Neural progenitor cell (in vitro differentiated cells): ENCODE data around the gene SPON1.

Experiments used
- EZH2 ChIP-seq: fragments of 200-600 bp; sonication (generic); IDR thresholded peaks from 2 replicates; pipeline ENCODE4 v1.6.1; 2017; ENCODE audit warnings: antibody characterized with exemption, mild to moderate bottlenecking, moderate library complexity
- EZH2phosphoT487 ChIP-seq: fragments of 200-600 bp; sonication (generic); IDR thresholded peaks from 2 replicates; pipeline ENCODE4 v1.6.1; 2017; ENCODE audit warnings: antibody characterized with exemption
- TF ChIP-seq, protein P1 (sequence below): fragments of 200-600 bp; sonication (generic); IDR thresholded peaks from 2 replicates; pipeline ENCODE4 v1.5.1; 2017; ENCODE audit warnings: antibody characterized with exemption, mild to moderate bottlenecking

- TF ChIP-seq, protein P1, sequence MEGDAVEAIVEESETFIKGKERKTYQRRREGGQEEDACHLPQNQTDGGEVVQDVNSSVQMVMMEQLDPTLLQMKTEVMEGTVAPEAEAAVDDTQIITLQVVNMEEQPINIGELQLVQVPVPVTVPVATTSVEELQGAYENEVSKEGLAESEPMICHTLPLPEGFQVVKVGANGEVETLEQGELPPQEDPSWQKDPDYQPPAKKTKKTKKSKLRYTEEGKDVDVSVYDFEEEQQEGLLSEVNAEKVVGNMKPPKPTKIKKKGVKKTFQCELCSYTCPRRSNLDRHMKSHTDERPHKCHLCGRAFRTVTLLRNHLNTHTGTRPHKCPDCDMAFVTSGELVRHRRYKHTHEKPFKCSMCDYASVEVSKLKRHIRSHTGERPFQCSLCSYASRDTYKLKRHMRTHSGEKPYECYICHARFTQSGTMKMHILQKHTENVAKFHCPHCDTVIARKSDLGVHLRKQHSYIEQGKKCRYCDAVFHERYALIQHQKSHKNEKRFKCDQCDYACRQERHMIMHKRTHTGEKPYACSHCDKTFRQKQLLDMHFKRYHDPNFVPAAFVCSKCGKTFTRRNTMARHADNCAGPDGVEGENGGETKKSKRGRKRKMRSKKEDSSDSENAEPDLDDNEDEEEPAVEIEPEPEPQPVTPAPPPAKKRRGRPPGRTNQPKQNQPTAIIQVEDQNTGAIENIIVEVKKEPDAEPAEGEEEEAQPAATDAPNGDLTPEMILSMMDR = no peak
- TF ChIP-seq EZH2 (no peak), EZH2phosphoT487 (no peak)
These were observed 188.4 kb downstream of the SPON1 start for GRCh38 chr11:14150878-14151277.
